ENCODE results near the gene STIP1.

The STIP1 gene

DNA sequence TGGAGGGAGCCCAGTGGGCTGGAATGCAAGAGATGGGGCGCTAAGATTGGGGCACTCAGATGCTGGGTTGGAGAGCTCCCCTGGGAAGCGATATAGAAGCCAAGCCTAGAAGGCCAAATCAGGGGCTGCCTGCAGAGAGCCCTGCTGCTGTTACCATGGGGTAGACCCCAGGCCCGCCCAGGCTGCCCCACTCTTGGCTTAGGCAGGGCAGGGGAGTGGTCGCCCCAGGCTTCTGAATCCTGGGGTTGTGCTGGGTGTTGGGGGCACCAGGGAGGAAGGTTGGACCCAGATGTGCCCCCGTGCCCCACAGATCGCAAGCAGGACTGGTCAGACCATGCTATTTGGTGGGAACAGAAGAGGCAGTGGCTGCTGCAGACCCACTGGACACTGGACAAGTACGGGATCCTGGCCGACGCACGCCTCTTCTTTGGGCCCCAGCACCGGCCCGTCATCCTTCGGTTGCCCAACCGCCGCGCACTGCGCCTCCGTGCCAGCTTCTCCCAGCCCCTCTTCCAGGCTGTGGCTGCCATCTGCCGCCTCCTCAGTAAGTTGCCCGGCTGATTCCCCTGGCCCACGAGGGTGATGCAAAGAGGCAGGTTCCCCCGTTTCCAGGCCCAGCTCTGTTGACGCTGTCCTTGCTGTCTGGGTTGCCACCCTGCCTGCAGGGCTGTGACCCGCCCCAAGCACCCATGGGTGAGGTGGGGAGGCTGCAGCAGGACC is 24.5 kb downstream of the STIP1 start:
- H3K27ac ChIP-seq = no peak overlapping the region
- TF ChIP-seq ZFX (IDR thresholded peaks at IDR 0.05; ENCODE audit: borderline replicate concordance) = no peak
- TF ChIP-seq, protein P1, sequence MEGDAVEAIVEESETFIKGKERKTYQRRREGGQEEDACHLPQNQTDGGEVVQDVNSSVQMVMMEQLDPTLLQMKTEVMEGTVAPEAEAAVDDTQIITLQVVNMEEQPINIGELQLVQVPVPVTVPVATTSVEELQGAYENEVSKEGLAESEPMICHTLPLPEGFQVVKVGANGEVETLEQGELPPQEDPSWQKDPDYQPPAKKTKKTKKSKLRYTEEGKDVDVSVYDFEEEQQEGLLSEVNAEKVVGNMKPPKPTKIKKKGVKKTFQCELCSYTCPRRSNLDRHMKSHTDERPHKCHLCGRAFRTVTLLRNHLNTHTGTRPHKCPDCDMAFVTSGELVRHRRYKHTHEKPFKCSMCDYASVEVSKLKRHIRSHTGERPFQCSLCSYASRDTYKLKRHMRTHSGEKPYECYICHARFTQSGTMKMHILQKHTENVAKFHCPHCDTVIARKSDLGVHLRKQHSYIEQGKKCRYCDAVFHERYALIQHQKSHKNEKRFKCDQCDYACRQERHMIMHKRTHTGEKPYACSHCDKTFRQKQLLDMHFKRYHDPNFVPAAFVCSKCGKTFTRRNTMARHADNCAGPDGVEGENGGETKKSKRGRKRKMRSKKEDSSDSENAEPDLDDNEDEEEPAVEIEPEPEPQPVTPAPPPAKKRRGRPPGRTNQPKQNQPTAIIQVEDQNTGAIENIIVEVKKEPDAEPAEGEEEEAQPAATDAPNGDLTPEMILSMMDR (IDR thresholded peaks at IDR 0.05) = no peak

- TF ChIP-seq, protein P1 (IDR thresholded peaks at IDR 0.05) = no peak
- no peak for TF ChIP-seq ZFX (IDR thresholded peaks at IDR 0.05; ENCODE audit: borderline replicate concordance)
- no peak overlapping the region for H3K27ac ChIP-seq
Measured at GRCh38 chr11:64211181-64211872, 25.4 kb downstream of the STIP1 start.

DNA sequence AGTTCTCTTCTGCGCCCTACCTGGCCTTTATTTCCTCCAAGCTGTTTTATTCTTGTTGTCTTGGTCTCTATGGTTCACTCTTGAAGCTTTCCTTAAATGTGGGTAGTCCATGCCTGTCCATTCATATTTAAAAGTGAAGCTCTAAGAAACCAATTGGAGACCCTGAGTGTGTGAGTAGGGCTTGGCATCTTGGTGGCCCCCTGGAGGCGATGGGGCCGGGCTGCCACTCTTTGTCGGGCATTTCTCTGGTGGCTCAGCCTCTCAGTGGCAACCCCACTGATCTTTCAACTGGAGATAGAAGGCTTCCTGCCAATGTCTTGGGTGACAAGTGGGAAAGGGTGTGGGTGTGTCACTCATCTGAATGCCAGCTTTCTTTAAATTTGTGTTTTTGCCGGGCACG is 30.9 kb downstream of the STIP1 start:
- no peak for TF ChIP-seq ZFX (IDR thresholded peaks at IDR 0.05; ENCODE audit: borderline replicate concordance)
- TF ChIP-seq, protein P1 (IDR thresholded peaks at IDR 0.05) = no peak
- H3K27ac ChIP-seq = no peak overlapping the region

GRCh38 chr11:64218628-64219353 is 32.8 kb downstream of the STIP1 start:
- peak overlapping the region; percentile 95 for H3K27ac ChIP-seq
- TF ChIP-seq, protein P1 (IDR thresholded peaks at IDR 0.05) = no peak
- TF ChIP-seq ZFX (IDR thresholded peaks at IDR 0.05; ENCODE audit: borderline replicate concordance) = no peak

DNA sequence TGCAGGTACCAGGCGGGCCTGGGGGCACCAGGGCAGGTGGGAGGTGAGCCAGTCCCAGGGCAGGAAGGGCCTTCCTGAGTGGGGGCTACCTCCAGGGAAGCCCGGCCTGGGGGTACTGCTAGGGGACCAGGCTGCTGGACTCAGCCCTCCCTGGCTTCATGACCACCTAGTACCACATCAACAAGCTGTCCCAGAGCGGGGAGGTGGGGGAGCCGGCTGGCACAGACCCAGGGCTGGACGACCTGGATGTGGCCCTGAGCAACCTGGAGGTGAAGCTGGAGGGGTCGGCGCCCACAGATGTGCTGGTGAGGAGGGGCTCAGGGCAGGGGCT is 33.3 kb downstream of the STIP1 start:
- peak overlapping the region; percentile 95 for H3K27ac ChIP-seq
- TF ChIP-seq, protein P1 (IDR thresholded peaks at IDR 0.05) = no peak
- no peak for TF ChIP-seq ZFX (IDR thresholded peaks at IDR 0.05; ENCODE audit: borderline replicate concordance)

GRCh38 chr11:64219755-64220154 is 33.8 kb downstream of the STIP1 start:
- H3K27ac ChIP-seq = peak overlapping the region; percentile 95
- TF ChIP-seq ZFX (IDR thresholded peaks at IDR 0.05; ENCODE audit: borderline replicate concordance) = no peak
- TF ChIP-seq, protein P1 (IDR thresholded peaks at IDR 0.05) = no peak

DNA sequence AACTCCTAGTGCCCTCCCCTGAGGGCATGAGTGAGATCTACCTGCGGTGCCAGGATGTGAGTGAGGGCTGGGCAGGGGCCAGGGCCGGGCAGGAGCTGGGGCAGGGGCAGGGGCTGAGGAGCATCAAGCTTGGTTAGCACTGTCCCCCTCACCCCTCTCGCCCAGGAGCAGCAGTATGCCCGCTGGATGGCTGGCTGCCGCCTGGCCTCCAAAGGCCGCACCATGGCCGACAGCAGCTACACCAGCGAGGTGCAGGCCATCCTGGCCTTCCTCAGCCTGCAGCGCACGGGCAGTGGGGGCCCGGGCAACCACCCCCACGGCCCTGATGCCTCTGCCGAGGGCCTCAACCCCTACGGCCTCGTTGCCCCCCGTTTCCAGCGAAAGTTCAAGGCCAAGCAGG is 34.3 kb downstream of the STIP1 start:
- H3K27ac ChIP-seq = peak overlapping the region; percentile 95
- TF ChIP-seq, protein P1 (IDR thresholded peaks at IDR 0.05) = no peak
- no peak for TF ChIP-seq ZFX (IDR thresholded peaks at IDR 0.05; ENCODE audit: borderline replicate concordance)

Measured in 22Rv1 (cell line).